ENCODE measurements around the gene C17orf58. TPM values are rescaled to one million over a fixed set of nuclear protein-coding genes. Genes with fewer than 3 reads are reported as not detected.

The C17orf58 gene
- total RNA-seq, 1 donor from 2014 or later = 10.9 TPM

GRCh38 chr17:67959510-67959909, 36.8 kb downstream of the C17orf58 start:
- Mint-ChIP-seq H3K9me3 (ENCODE audit: low read depth) (no peaks in the 10 kb centered on the region), H3K27ac (peak overlapping the region; percentile 4), H3K36me3 (ENCODE audit: insufficient read depth) (peaks cover 26% of the 10 kb centered on the region), H3K4me3 (ENCODE audit: low read depth) (no peak overlapping the region), H3K27me3 (no peaks in the 10 kb centered on the region), H3K4me1 (ENCODE audit: low read depth) (peaks cover 2% of the 10 kb centered on the region)
- DNase-seq (ENCODE audit: low spot score, unreplicated experiment) = no peak
- no peak for TF ChIP-seq CTCF (IDR thresholded peaks at IDR 0.05; ENCODE audit: unreplicated experiment)

- Mint-ChIP-seq H3K4me3 (ENCODE audit: low read depth) (no peak overlapping the region), H3K36me3 (ENCODE audit: insufficient read depth) (peaks cover 31% of the 10 kb centered on the region), H3K27me3 (no peaks in the 10 kb centered on the region), H3K4me1 (ENCODE audit: low read depth) (no peaks in the 10 kb centered on the region), H3K9me3 (ENCODE audit: low read depth) (no peaks in the 10 kb centered on the region), H3K27ac (peak overlapping the region; percentile 33)
- no peak for TF ChIP-seq CTCF (IDR thresholded peaks at IDR 0.05; ENCODE audit: unreplicated experiment)
- DNase-seq (ENCODE audit: low spot score, unreplicated experiment) = no peak
These were observed 45.3 kb downstream of the C17orf58 start for GRCh38 chr17:67950945-67951344.

- Mint-ChIP-seq H3K4me3 (ENCODE audit: low read depth) (no peak overlapping the region), H3K4me1 (ENCODE audit: low read depth) (no peaks in the 10 kb centered on the region), H3K27ac (no peak overlapping the region), H3K9me3 (ENCODE audit: low read depth) (no peaks in the 10 kb centered on the region), H3K27me3 (no peaks in the 10 kb centered on the region), H3K36me3 (ENCODE audit: insufficient read depth) (peaks cover 29% of the 10 kb centered on the region)
- TF ChIP-seq CTCF (IDR thresholded peaks at IDR 0.05; ENCODE audit: unreplicated experiment) = no peak
- no peak for DNase-seq (ENCODE audit: low spot score, unreplicated experiment)
These were observed 48.9 kb downstream of the C17orf58 start for GRCh38 chr17:67947325-67947813.

- H3K4me3 Mint-ChIP-seq (ENCODE audit: low read depth) = no peak overlapping the region
- H3K36me3 Mint-ChIP-seq (ENCODE audit: insufficient read depth) = peaks cover 31% of the 10 kb centered on the region
- no peaks in the 10 kb centered on the region for H3K27me3 Mint-ChIP-seq
- no peak overlapping the region for H3K27ac Mint-ChIP-seq
- no peaks in the 10 kb centered on the region for H3K9me3 Mint-ChIP-seq (ENCODE audit: low read depth)
- no peak for DNase-seq (ENCODE audit: low spot score, unreplicated experiment)
- no peaks in the 10 kb centered on the region for H3K4me1 Mint-ChIP-seq (ENCODE audit: low read depth)
- TF ChIP-seq CTCF (IDR thresholded peaks at IDR 0.05; ENCODE audit: unreplicated experiment) = no peak
These were observed 49.8 kb downstream of the C17orf58 start for GRCh38 chr17:67946513-67946912.

- Mint-ChIP-seq H3K27me3 (no peaks in the 10 kb centered on the region), H3K27ac (no peak overlapping the region), H3K9me3 (ENCODE audit: low read depth) (no peaks in the 10 kb centered on the region), H3K36me3 (ENCODE audit: insufficient read depth) (peaks cover 32% of the 10 kb centered on the region), H3K4me3 (ENCODE audit: low read depth) (no peak overlapping the region), H3K4me1 (ENCODE audit: low read depth) (no peaks in the 10 kb centered on the region)
- no peak for TF ChIP-seq CTCF (IDR thresholded peaks at IDR 0.05; ENCODE audit: unreplicated experiment)
- DNase-seq (ENCODE audit: low spot score, unreplicated experiment) = no peak
These were observed 52.2 kb downstream of the C17orf58 start for GRCh38 chr17:67944035-67944434.

Data from progenitor cell of endocrine pancreas (in vitro differentiated cells).